GM23248 (cell line): ENCODE data around the gene SLC24A4. TPM values are rescaled to one million over a fixed set of nuclear protein-coding genes. Genes with fewer than 3 reads are reported as not detected.

Experiments used
- DNase-seq: peaks from one replicate; pipeline ENCODE4 v3.0.0-alpha.2; 2015
- H2AFZ ChIP-seq: fragments of 200-600 bp; sonication (generic); 2 replicates; pipeline ENCODE4 v1.6.1; 2016; ENCODE audit warnings: antibody characterized with exemption
- H3F3A ChIP-seq: fragments of 200-600 bp; sonication (generic); 2 replicates; pipeline ENCODE4 v1.6.1; 2016; ENCODE audit warnings: mild to moderate bottlenecking, antibody characterized with exemption, mixed run types; ENCODE audit not compliant: insufficient read depth
- H3K27ac ChIP-seq: fragments of 200-600 bp; sonication (generic); 2 replicates; pipeline ENCODE4 v1.5.1; 2016; ENCODE audit warnings: mild to moderate bottlenecking
- H3K27me3 ChIP-seq: fragments of 200-600 bp; sonication (generic); replicated peaks from 2 replicates; pipeline ENCODE4 v1.6.1; 2016; ENCODE audit warnings: mild to moderate bottlenecking; ENCODE audit not compliant: insufficient read depth
- H3K36me3 ChIP-seq: fragments of 200-600 bp; sonication (generic); 2 replicates; pipeline ENCODE4 v1.6.1; 2016; ENCODE audit warnings: low read depth, mild to moderate bottlenecking
- H3K4me1 ChIP-seq: fragments of 200-600 bp; sonication (generic); 2 replicates; pipeline ENCODE4 v1.6.1; 2016; ENCODE audit warnings: mild to moderate bottlenecking; ENCODE audit not compliant: insufficient read depth
- H3K4me2 ChIP-seq: fragments of 200-600 bp; sonication (generic); one replicate; pipeline ENCODE4 v1.6.1; 2016; ENCODE audit warnings: mild to moderate bottlenecking; ENCODE audit not compliant: unreplicated experiment
- H3K4me3 ChIP-seq: fragments of 200-600 bp; sonication (generic); 2 replicates; pipeline ENCODE4 v1.5.1; 2016; ENCODE audit warnings: mild to moderate bottlenecking
- H3K79me2 ChIP-seq: fragments of 200-600 bp; sonication (generic); 2 replicates; pipeline ENCODE4 v1.6.1; 2016; ENCODE audit warnings: mild to moderate bottlenecking; ENCODE audit not compliant: insufficient read depth
- H3K9ac ChIP-seq: fragments of 200-600 bp; sonication (generic); 2 replicates; pipeline ENCODE4 v1.6.1; 2016; ENCODE audit warnings: mild to moderate bottlenecking
- H3K9me2 ChIP-seq: fragments of 200-600 bp; sonication (generic); 2 replicates; pipeline ENCODE4 v1.6.1; 2016; ENCODE audit warnings: mixed run types, mild to moderate bottlenecking, moderate library complexity; ENCODE audit not compliant: insufficient read depth
- H3K9me3 ChIP-seq: fragments of 200-600 bp; sonication (generic); one replicate; pipeline ENCODE4 v1.6.1; 2017; ENCODE audit warnings: low read depth
- H4K20me1 ChIP-seq: fragments of 200-600 bp; sonication (generic); 2 replicates; pipeline ENCODE4 v1.6.0; 2016; ENCODE audit not compliant: insufficient read depth
- EZH2 ChIP-seq: fragments of 200-600 bp; sonication (generic); IDR thresholded peaks from 2 replicates; pipeline ENCODE4 v1.6.1; 2018; ENCODE audit warnings: antibody characterized with exemption, mild to moderate bottlenecking; ENCODE audit not compliant: insufficient read depth, poor library complexity, severe bottlenecking
- EZH2phosphoT487 ChIP-seq: fragments of 200-600 bp; sonication (generic); IDR thresholded peaks from 2 replicates; pipeline ENCODE4 v1.6.1; 2018; ENCODE audit warnings: antibody characterized with exemption, moderate library complexity, mild to moderate bottlenecking, low read depth; ENCODE audit not compliant: insufficient read depth
- WGBS, 2 experiments: methylation state at CpG; one replicate each; pipeline ENCODE4 v1.1.6; 2015 to 2017; ENCODE audit warnings: low lambda C conversion rate in 2 of 2, low coverage in 1 of 2; ENCODE audit errors: missing lambda C conversion rate in 2 of 2; 5-methylcytosine and 5-hydroxymethylcytosine counted together
- in situ Hi-C: fragments of 300-500 bp; cut with MboI; formaldehyde crosslinking; loops from 2 replicates; pipeline ENCODE4 v1.15.0; 2020
- polyA plus RNA-seq: library from polyadenylated mRNA; unstranded; fragments of >200 nt; fragmentation: Nextera tagmentation; extraction: Ambion mirVana; gene quantifications from 2 replicates; pipeline ENCODE4 v1.2.1, GENCODE V29; 2016
- total RNA-seq: library from RNA; depleted of rRNA; stranded (reverse); fragments of >200 nt; shearing (Covaris generic); gene quantifications from 2 replicates; pipeline ENCODE4 v1.2.3, GENCODE V29; 2014

Gene SLC24A4
- total and polyA plus RNA-seq, 2 experiments from 2014 or later: not detected

- no peak overlapping the region for H2AFZ ChIP-seq
- H3K9me3 ChIP-seq: no peaks in the 10 kb centered on the region
- H3K79me2 ChIP-seq: peaks cover 81% of the 10 kb centered on the region
- TF ChIP-seq EZH2phosphoT487 (no peak), EZH2 (no peak)
- no peak for DNase-seq
- peaks cover 10% of the 10 kb centered on the region for H3F3A ChIP-seq
- H3K9ac ChIP-seq: no peak overlapping the region
- H4K20me1 ChIP-seq: no peaks in the 10 kb centered on the region
- peaks cover 7% of the 10 kb centered on the region; the same call in 1 of the 2 replicates for H3K4me1 ChIP-seq
- H3K27me3 ChIP-seq: no peaks in the 10 kb centered on the region
- no peak overlapping the region for H3K4me2 ChIP-seq
- H3K36me3 ChIP-seq: no peaks in the 10 kb centered on the region
- no peak overlapping the region for H3K27ac ChIP-seq
- no peak overlapping the region for H3K4me3 ChIP-seq
- 89 to 94% methylated on average over 5 of the region's 5 CpGs for WGBS, 2 experiments
- no peaks in the 10 kb centered on the region for H3K9me2 ChIP-seq
- in situ Hi-C loops: no loop called here
These were observed 194.1 kb downstream of the SLC24A4 start for GRCh38 chr14:92516966-92517506.

GRCh38 chr14:92517761-92518160, 194.8 kb downstream of the SLC24A4 start:
- in situ Hi-C loops: no loop called here
- no peak overlapping the region for H3K9ac ChIP-seq
- peaks cover 88% of the 10 kb centered on the region for H3K79me2 ChIP-seq
- no peaks in the 10 kb centered on the region for H3K9me3 ChIP-seq
- 96 to 98% methylated on average over 2 of the region's 2 CpGs for WGBS, 2 experiments
- no peak overlapping the region for H3K27ac ChIP-seq
- no peak overlapping the region for H2AFZ ChIP-seq
- H3K4me1 ChIP-seq: peaks cover 7% of the 10 kb centered on the region; the same call in 1 of the 2 replicates
- no peaks in the 10 kb centered on the region for H3K9me2 ChIP-seq
- no peak for DNase-seq
- no peaks in the 10 kb centered on the region for H3K27me3 ChIP-seq
- H3K36me3 ChIP-seq: no peaks in the 10 kb centered on the region
- H4K20me1 ChIP-seq: no peaks in the 10 kb centered on the region
- H3F3A ChIP-seq: peaks cover 4% of the 10 kb centered on the region
- TF ChIP-seq EZH2: no peak
- TF ChIP-seq EZH2phosphoT487: no peak
- no peak overlapping the region for H3K4me2 ChIP-seq
- H3K4me3 ChIP-seq: no peak overlapping the region

GRCh38 chr14:92519246-92520101, 196.5 kb downstream of the SLC24A4 start:
- 97 to 98% methylated on average over 20 of the region's 20 CpGs for WGBS, 2 experiments
- H3F3A ChIP-seq: no peaks in the 10 kb centered on the region
- no peaks in the 10 kb centered on the region for H3K9me2 ChIP-seq
- H3K9ac ChIP-seq: no peak overlapping the region
- no peak overlapping the region for H3K27ac ChIP-seq
- no peaks in the 10 kb centered on the region for H3K36me3 ChIP-seq
- TF ChIP-seq EZH2 (no peak), EZH2phosphoT487 (no peak)
- no peak for DNase-seq
- no peak overlapping the region for H3K4me3 ChIP-seq
- no peak overlapping the region for H2AFZ ChIP-seq
- H3K4me1 ChIP-seq: peaks cover 7% of the 10 kb centered on the region; the same call in 1 of the 2 replicates
- no peak overlapping the region for H3K4me2 ChIP-seq
- H4K20me1 ChIP-seq: no peaks in the 10 kb centered on the region
- in situ Hi-C loops: no loop called here
- H3K9me3 ChIP-seq: no peaks in the 10 kb centered on the region
- peaks cover 99% of the 10 kb centered on the region for H3K79me2 ChIP-seq
- no peaks in the 10 kb centered on the region for H3K27me3 ChIP-seq

GRCh38 chr14:92520102-92521057, 197.4 kb downstream of the SLC24A4 start:
- H3K27me3 ChIP-seq: no peaks in the 10 kb centered on the region
- 0 out of 2 replicates have a peak, but pooled peaks cover 3% of the 10 kb centered on the region for H3K4me1 ChIP-seq
- H3F3A ChIP-seq: no peaks in the 10 kb centered on the region
- no peak overlapping the region for H3K4me3 ChIP-seq
- H3K79me2 ChIP-seq: peaks cover 99% of the 10 kb centered on the region
- no peaks in the 10 kb centered on the region for H4K20me1 ChIP-seq
- no peak overlapping the region for H3K27ac ChIP-seq
- no peaks in the 10 kb centered on the region for H3K9me3 ChIP-seq
- TF ChIP-seq EZH2: no peak
- no peak for TF ChIP-seq EZH2phosphoT487
- no peaks in the 10 kb centered on the region for H3K36me3 ChIP-seq
- in situ Hi-C loops: no loop called here
- no peak overlapping the region for H3K9ac ChIP-seq
- 94 to 96% methylated on average over 17 of the region's 17 CpGs for WGBS, 2 experiments
- no peak overlapping the region for H2AFZ ChIP-seq
- no peak overlapping the region for H3K4me2 ChIP-seq
- no peak for DNase-seq
- H3K9me2 ChIP-seq: no peaks in the 10 kb centered on the region
